ENCODE results near the gene DAAM2. TPM values are rescaled to one million over a fixed set of nuclear protein-coding genes. Genes with fewer than 3 reads are reported as not detected.

DAAM2 gene
- polyA plus RNA-seq, 1 of the 3 experiments (the other 2 are of a cell fraction), result 0.20 TPM

DNA sequence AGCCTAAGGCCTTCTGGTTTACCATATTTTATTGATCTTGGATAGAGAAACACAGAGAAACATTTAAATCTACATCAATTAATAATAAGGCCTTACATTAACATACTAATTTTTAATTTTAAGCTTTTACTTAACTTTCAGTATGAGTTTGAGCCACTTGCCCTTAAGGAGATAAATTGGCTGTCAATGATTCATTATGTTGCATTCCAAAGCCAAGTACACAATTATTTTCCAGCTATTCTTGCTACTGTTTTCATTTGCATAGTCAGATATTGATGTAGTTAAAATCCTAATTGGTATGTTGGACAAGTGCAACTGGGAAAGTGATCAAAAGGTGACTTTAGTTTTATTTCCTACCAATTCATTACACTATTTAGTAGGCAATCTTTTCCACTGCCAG is 83.9 kb downstream of the DAAM2 start:
- DNase-seq, result no peak
- no peaks in the 10 kb centered on the region for H3K9me2 ChIP-seq
- H3K4me1 ChIP-seq (ENCODE audit: control insufficient read depth in 1 of 2, insufficient read depth in 2 of 2, low read depth in 1 of 2, low read length in 1 of 2), result no peaks in the 10 kb centered on the region
- no peaks in the 10 kb centered on the region for H3K36me3 ChIP-seq (replicated peaks in 1 of 2; ENCODE audit: control insufficient read depth in 1 of 2, insufficient read depth in 2 of 2, low read length in 1 of 2)
- H3K4me3 ChIP-seq (ENCODE audit: low read depth in 2 of 2, low read length in 1 of 2), result no peak overlapping the region
- no peak overlapping the region for H3K27ac ChIP-seq (ENCODE audit: low read depth in 2 of 2, low read length in 1 of 2)
- TF ChIP-seq, protein P1, sequence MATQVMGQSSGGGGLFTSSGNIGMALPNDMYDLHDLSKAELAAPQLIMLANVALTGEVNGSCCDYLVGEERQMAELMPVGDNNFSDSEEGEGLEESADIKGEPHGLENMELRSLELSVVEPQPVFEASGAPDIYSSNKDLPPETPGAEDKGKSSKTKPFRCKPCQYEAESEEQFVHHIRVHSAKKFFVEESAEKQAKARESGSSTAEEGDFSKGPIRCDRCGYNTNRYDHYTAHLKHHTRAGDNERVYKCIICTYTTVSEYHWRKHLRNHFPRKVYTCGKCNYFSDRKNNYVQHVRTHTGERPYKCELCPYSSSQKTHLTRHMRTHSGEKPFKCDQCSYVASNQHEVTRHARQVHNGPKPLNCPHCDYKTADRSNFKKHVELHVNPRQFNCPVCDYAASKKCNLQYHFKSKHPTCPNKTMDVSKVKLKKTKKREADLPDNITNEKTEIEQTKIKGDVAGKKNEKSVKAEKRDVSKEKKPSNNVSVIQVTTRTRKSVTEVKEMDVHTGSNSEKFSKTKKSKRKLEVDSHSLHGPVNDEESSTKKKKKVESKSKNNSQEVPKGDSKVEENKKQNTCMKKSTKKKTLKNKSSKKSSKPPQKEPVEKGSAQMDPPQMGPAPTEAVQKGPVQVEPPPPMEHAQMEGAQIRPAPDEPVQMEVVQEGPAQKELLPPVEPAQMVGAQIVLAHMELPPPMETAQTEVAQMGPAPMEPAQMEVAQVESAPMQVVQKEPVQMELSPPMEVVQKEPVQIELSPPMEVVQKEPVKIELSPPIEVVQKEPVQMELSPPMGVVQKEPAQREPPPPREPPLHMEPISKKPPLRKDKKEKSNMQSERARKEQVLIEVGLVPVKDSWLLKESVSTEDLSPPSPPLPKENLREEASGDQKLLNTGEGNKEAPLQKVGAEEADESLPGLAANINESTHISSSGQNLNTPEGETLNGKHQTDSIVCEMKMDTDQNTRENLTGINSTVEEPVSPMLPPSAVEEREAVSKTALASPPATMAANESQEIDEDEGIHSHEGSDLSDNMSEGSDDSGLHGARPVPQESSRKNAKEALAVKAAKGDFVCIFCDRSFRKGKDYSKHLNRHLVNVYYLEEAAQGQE (IDR thresholded peaks at IDR 0.05; ENCODE audit: low read depth, low read length), result no peak
- no peak for TF ChIP-seq FOXJ3 (CRISPR knock-in tag; IDR thresholded peaks at IDR 0.05)
- TF ChIP-seq RXRA (IDR thresholded peaks at IDR 0.05; ENCODE audit: borderline replicate concordance, low read depth), result no peak
- TF ChIP-seq MXI1 (IDR thresholded peaks at IDR 0.05; ENCODE audit: low read depth, low read length), result no peak
- TF ChIP-seq POLR2AphosphoS5 (IDR thresholded peaks at IDR 0.05; ENCODE audit: low read depth, low read length), result no peak
- TF ChIP-seq NFIC (IDR thresholded peaks at IDR 0.05; ENCODE audit: borderline replicate concordance), result no peak
- no peak for TF ChIP-seq TCF12 (IDR thresholded peaks at IDR 0.05)
- no peak for TF ChIP-seq TEAD4 (IDR thresholded peaks at IDR 0.05; ENCODE audit: borderline replicate concordance, insufficient read depth)
- no peak for TF ChIP-seq TAF1 (IDR thresholded peaks at IDR 0.05; ENCODE audit: borderline replicate concordance, low read depth, low read length)
- TF ChIP-seq MEF2A (IDR thresholded peaks at IDR 0.05; ENCODE audit: borderline replicate concordance, low read depth), result no peak
- TF ChIP-seq JUND (IDR thresholded peaks at IDR 0.05), result no peak
- TF ChIP-seq, protein P2, sequence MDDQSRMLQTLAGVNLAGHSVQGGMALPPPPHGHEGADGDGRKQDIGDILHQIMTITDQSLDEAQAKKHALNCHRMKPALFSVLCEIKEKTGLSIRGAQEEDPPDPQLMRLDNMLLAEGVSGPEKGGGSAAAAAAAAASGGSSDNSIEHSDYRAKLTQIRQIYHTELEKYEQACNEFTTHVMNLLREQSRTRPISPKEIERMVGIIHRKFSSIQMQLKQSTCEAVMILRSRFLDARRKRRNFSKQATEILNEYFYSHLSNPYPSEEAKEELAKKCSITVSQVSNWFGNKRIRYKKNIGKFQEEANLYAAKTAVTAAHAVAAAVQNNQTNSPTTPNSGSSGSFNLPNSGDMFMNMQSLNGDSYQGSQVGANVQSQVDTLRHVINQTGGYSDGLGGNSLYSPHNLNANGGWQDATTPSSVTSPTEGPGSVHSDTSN (IDR thresholded peaks at IDR 0.05), result no peak
- no peak for TF ChIP-seq SMC3 (IDR thresholded peaks at IDR 0.05; ENCODE audit: low read depth, low read length)
- no peaks in the 10 kb centered on the region for H4K20me1 ChIP-seq (ENCODE audit: insufficient read depth)
- no peaks in the 10 kb centered on the region for H3K9me3 ChIP-seq
- ChIA-PET POLR2A (no interaction called here), CTCF (interaction anchor here (1.0 to 1.5 kb wide), 5 partner anchors 11 to 514 kb away, joined by 3 to 5 read pairs (median 4); no protein-coding TSS in a partner anchor)
- H3K27me3 ChIP-seq (ENCODE audit: insufficient read depth), result no peaks in the 10 kb centered on the region
- H3K79me2 ChIP-seq (ENCODE audit: insufficient read depth), result no peaks in the 10 kb centered on the region
- H2AFZ ChIP-seq (ENCODE audit: low read depth), result no peak overlapping the region
- no peak overlapping the region for H3K9ac ChIP-seq
- H3F3A ChIP-seq (replicated peaks; ENCODE audit: insufficient read depth), result no peaks in the 10 kb centered on the region
- H3K4me2 ChIP-seq, result no peak overlapping the region

DNA sequence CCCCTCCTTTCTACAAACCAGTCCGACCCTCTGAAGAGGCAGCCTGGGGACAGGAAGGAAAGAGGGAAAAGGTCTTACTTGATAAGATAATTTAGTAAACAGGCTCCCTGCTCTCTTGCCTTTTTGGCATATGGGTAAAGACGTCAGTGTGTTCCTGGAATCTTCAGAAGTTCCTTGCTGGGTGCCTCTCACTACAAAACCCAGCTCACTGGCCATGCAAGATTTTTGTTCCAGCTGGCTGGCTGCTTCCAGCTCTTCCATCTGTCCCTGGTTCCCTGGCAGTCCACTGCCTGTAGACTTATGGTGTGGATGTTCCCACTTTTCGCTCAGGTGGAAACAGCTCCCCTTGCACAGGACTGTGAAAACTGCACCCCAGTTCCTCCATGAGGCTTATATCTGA is 84.7 kb downstream of the DAAM2 start:
- Histone ChIP-seq H3K9me3 (no peaks in the 10 kb centered on the region), H3K36me3 (replicated peaks in 1 of 2; ENCODE audit: control insufficient read depth in 1 of 2, insufficient read depth in 2 of 2, low read length in 1 of 2) (no peaks in the 10 kb centered on the region), H3K4me3 (ENCODE audit: low read depth in 2 of 2, low read length in 1 of 2) (no peak overlapping the region), H3K9ac (no peak overlapping the region), H3K27ac (ENCODE audit: low read depth in 2 of 2, low read length in 1 of 2) (no peak overlapping the region), H3F3A (replicated peaks; ENCODE audit: insufficient read depth) (no peaks in the 10 kb centered on the region), H3K79me2 (ENCODE audit: insufficient read depth) (no peaks in the 10 kb centered on the region), H3K4me2 (no peak overlapping the region), H2AFZ (ENCODE audit: low read depth) (no peak overlapping the region), H3K9me2 (no peaks in the 10 kb centered on the region), H4K20me1 (ENCODE audit: insufficient read depth) (no peaks in the 10 kb centered on the region), H3K27me3 (ENCODE audit: insufficient read depth) (no peaks in the 10 kb centered on the region), H3K4me1 (ENCODE audit: control insufficient read depth in 1 of 2, insufficient read depth in 2 of 2, low read depth in 1 of 2, low read length in 1 of 2) (0 out of 4 replicates have a peak, but pooled peaks cover 0 to 2% of the 10 kb centered on the region in 2 experiments)
- POLR2A ChIA-PET, result no interaction called here
- 15% methylated on average over 3 of the region's 3 CpGs for WGBS (ENCODE audit: low lambda C conversion rate)
- CTCF ChIA-PET, result interaction anchor here (1.3 kb wide), 2 partner anchors 16 to 515 kb away, joined by 5 read pairs; no protein-coding TSS in a partner anchor
- DNase-seq, result no peak
- TF ChIP-seq SMC3 (IDR thresholded peaks at IDR 0.05; ENCODE audit: low read depth, low read length) (no peak), FOXJ3 (CRISPR knock-in tag; IDR thresholded peaks at IDR 0.05) (no peak), FOXM1 (IDR thresholded peaks at IDR 0.05; ENCODE audit: low read depth) (no peak), NFIC (IDR thresholded peaks at IDR 0.05; ENCODE audit: borderline replicate concordance) (no peak), SIN3A (IDR thresholded peaks at IDR 0.05; ENCODE audit: borderline replicate concordance, low read depth, low read length) (no peak), YY1 (IDR thresholded peaks at IDR 0.05; ENCODE audit: low read depth) (no peak), RAD21 (IDR thresholded peaks at IDR 0.05; ENCODE audit: low read length) (no peak), RFX5 (IDR thresholded peaks at IDR 0.05; ENCODE audit: low read length) (no peak), MEF2A (IDR thresholded peaks at IDR 0.05; ENCODE audit: borderline replicate concordance, low read depth) (no peak), TCF12 (IDR thresholded peaks at IDR 0.05) (no peak), EP300 (IDR thresholded peaks at IDR 0.05; ENCODE audit: borderline replicate concordance in 1 of 2, low read depth in 1 of 2, low read length in 1 of 2) (no peak), JUND (IDR thresholded peaks at IDR 0.05) (no peak), GATA2 (CRISPR knock-in tag; IDR thresholded peaks at IDR 0.05) (no peak), RCOR1 (IDR thresholded peaks at IDR 0.05; ENCODE audit: low read length) (no peak), TAF1 (IDR thresholded peaks at IDR 0.05; ENCODE audit: borderline replicate concordance, low read depth, low read length) (no peak), TEAD4 (IDR thresholded peaks at IDR 0.05; ENCODE audit: borderline replicate concordance, insufficient read depth) (no peak)
- TF ChIP-seq, protein P1 (IDR thresholded peaks at IDR 0.05; ENCODE audit: low read depth, low read length), result no peak
